Upper lobe of left lung (tissue), 6 donors: ENCODE measurements around the gene AGBL1. TPM values are rescaled to one million over a fixed set of nuclear protein-coding genes. Genes with fewer than 3 reads are reported as not detected.

Experiments
- ATAC-seq, 2 donors: fragments of 200-7000 bp; cut with Tn5 transposase; one replicate each; pipeline ENCODE4 v1.9.1; 2022; ENCODE audit warnings: mild to moderate bottlenecking in 2 of 2, moderate library complexity in 2 of 2; ENCODE audit not compliant: low FRiP score in 2 of 2
- DNase-seq, 2 donors: peaks; one replicate each; pipeline ENCODE4 v3.0.0-alpha.2; 2019 to 2020
- H3K27ac ChIP-seq, 4 donors: fragments of 200-600 bp; sonication (generic); one replicate each; pipeline ENCODE4 v1.5.1; 2016 to 2019
- H3K27me3 ChIP-seq, 4 donors: fragments of 200-600 bp; sonication (generic); one replicate each; pipeline ENCODE4 v1.5.1; 2017 to 2019
- H3K36me3 ChIP-seq, 4 donors: fragments of 200-600 bp; sonication (generic); one replicate each; pipeline ENCODE4 v1.5.1; 2016 to 2019
- H3K4me1 ChIP-seq, 4 donors: fragments of 200-600 bp; sonication (generic); one replicate each; pipeline ENCODE4 v1.5.1; 2018 to 2019
- H3K4me3 ChIP-seq, 4 donors: fragments of 200-600 bp; sonication (generic); one replicate each; pipeline ENCODE4 v1.5.1; 2017 to 2019; ENCODE audit warnings: mild to moderate bottlenecking in 2 of 4, moderate library complexity in 1 of 4
- H3K9me3 ChIP-seq, 4 donors: fragments of 200-600 bp; sonication (generic); one replicate each; pipeline ENCODE4 v1.5.1; 2018 to 2019
- EP300 ChIP-seq, 4 donors: sonication (generic); formaldehyde crosslinking; IDR thresholded peaks; one replicate each; pipeline ENCODE4 v1.5.1; 2017; ENCODE audit warnings: antibody characterized with exemption in 4 of 4, control low read depth in 2 of 4
- POLR2A ChIP-seq, 4 donors: fragments of 450-650 bp; IDR thresholded peaks; one replicate each; pipeline ENCODE4 v1.5.1; 2016 to 2017; ENCODE audit warnings: antibody characterized with exemption in 4 of 4, mild to moderate bottlenecking in 2 of 4
- POLR2AphosphoS5 ChIP-seq, 2 donors: sonication (generic); formaldehyde crosslinking; IDR thresholded peaks; one replicate each; pipeline ENCODE4 v1.5.1; 2017; ENCODE audit warnings: antibody characterized with exemption in 2 of 2
- WGBS, 2 donors: methylation state at CpG; one replicate each; pipeline ENCODE4 v1.1.5; 2017 to 2018; 5-methylcytosine and 5-hydroxymethylcytosine counted together
- total RNA-seq, 6 donors: library from RNA; depleted of rRNA in 4 of 6; stranded (reverse); fragments of >200 nt in 4 of 6; gene quantifications; one replicate each; pipeline versions ENCODE4 v1.1.0 to v1.2.1, GENCODE V29; 2016 to 2021
- TF ChIP-seq, protein P1 (sequence below), 6 experiments: fragments of 450-650 bp in 4 of 6; fragments of 200-600 bp in 2 of 6; sonication (generic) in 2 of 6; IDR thresholded peaks; one replicate each; pipeline ENCODE4 v1.5.1; 2016 to 2019; ENCODE audit warnings: antibody characterized with exemption in 6 of 6
- donor health status: DM: no; HTN: no; CAD: no; lungs with moderate emphysema.
- donor health status: DM: no; HTN: yes; CAD: no; lungs with severe emphysema.

Gene AGBL1
- total RNA-seq, 6 donors from 2014 or later = 3.1 to 23.0 (median 14.5) TPM

DNA sequence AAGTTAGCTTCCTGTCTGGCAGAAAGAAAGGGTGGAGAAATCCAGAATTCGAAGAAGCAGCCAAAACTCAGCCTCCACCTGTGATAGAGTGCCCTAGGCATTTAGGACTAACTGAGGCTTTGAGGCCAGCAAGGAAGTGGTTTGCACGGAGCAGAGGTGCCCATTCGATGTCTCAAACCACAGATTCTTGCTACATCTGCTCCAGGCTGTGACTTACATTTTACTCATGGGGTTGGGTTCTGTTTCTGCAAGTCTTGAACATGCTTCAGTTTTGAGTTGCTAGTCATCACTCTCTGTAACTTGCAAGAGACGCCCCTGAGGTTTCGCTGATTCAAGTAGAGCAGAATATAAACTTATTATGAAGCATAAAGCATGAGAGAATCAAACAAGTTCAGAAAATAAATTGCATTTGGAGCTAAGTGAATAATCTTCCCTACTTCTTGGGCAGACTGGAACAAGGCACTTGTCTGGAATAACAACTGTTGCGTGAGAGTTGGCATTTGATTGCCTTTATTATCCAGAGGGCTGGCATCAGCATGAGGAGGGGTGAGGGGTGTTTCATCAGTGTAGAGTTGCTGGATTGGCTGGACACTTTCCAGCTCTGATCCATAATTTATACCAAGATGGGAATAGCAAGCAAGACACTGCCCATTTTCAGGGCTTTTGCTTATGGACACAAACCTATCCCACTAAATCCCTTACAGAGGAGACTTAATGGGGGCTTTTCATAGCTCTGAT lies 256.5 kb downstream of the AGBL1 start:
- ATAC-seq = peak in 1 of 2 donors; percentile 38
- DNase-seq = no peak
- H3K9me3 ChIP-seq = no peaks in the 10 kb centered on the region
- 77 to 82% methylated on average over 6 of the region's 6 CpGs for WGBS, 2 donors
- TF ChIP-seq EP300 (IDR thresholded peaks at IDR 0.05) (no peak), POLR2AphosphoS5 (IDR thresholded peaks at IDR 0.05) (no peak), POLR2A (IDR thresholded peaks at IDR 0.05) (no peak)
- TF ChIP-seq, protein P1, sequence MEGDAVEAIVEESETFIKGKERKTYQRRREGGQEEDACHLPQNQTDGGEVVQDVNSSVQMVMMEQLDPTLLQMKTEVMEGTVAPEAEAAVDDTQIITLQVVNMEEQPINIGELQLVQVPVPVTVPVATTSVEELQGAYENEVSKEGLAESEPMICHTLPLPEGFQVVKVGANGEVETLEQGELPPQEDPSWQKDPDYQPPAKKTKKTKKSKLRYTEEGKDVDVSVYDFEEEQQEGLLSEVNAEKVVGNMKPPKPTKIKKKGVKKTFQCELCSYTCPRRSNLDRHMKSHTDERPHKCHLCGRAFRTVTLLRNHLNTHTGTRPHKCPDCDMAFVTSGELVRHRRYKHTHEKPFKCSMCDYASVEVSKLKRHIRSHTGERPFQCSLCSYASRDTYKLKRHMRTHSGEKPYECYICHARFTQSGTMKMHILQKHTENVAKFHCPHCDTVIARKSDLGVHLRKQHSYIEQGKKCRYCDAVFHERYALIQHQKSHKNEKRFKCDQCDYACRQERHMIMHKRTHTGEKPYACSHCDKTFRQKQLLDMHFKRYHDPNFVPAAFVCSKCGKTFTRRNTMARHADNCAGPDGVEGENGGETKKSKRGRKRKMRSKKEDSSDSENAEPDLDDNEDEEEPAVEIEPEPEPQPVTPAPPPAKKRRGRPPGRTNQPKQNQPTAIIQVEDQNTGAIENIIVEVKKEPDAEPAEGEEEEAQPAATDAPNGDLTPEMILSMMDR (IDR thresholded peaks at IDR 0.05) = no peak
- no peaks in the 10 kb centered on the region for H3K36me3 ChIP-seq
- no peaks in the 10 kb centered on the region for H3K27me3 ChIP-seq
- no peak overlapping the region for H3K4me3 ChIP-seq
- no peak overlapping the region for H3K27ac ChIP-seq
- no peaks in the 10 kb centered on the region for H3K4me1 ChIP-seq

- Histone ChIP-seq H3K36me3 (no peaks in the 10 kb centered on the region), H3K9me3 (no peaks in the 10 kb centered on the region), H3K4me1 (no peaks in the 10 kb centered on the region), H3K4me3 (no peak overlapping the region), H3K27me3 (no peaks in the 10 kb centered on the region), H3K27ac (no peak overlapping the region)
- DNase-seq = no peak
- TF ChIP-seq POLR2AphosphoS5 (IDR thresholded peaks at IDR 0.05) (no peak), POLR2A (IDR thresholded peaks at IDR 0.05) (no peak), EP300 (IDR thresholded peaks at IDR 0.05) (no peak)
- TF ChIP-seq, protein P1 (IDR thresholded peaks at IDR 0.05) = no peak
- no peak for ATAC-seq
- WGBS, 2 donors = 94 to 95% methylated on average over 2 of the region's 2 CpGs
These were observed 257.4 kb downstream of the AGBL1 start for GRCh38 chr15:86337071-86337470.

DNA sequence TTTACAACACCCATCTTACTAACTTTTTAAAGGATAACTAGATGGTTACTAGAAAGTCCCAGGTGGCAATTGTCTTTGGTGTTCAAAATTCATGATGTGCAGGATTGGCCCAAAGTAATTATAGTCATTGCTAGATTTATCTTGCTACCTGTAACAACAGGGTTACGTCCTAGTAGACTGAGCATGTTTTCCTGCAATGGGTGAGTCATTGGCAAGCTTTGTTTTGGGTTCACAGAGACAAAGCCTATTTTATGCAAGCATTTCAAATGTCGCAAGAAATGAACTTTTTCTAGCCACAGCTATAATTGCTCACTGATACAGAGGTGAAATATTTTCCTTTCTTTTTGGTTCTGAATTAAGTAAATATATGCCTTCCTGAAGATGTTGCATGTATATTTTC lies 267.6 kb downstream of the AGBL1 start:
- Histone ChIP-seq H3K4me3 (no peak overlapping the region), H3K27me3 (no peaks in the 10 kb centered on the region), H3K4me1 (no peaks in the 10 kb centered on the region), H3K36me3 (no peaks in the 10 kb centered on the region), H3K9me3 (no peaks in the 10 kb centered on the region), H3K27ac (no peak overlapping the region)
- DNase-seq (no peak), ATAC-seq (no peak)
- TF ChIP-seq, protein P1 (IDR thresholded peaks at IDR 0.05) = no peak
- TF ChIP-seq POLR2AphosphoS5 (IDR thresholded peaks at IDR 0.05) (no peak), EP300 (IDR thresholded peaks at IDR 0.05) (no peak)
- WGBS, 2 donors = 83 to 91% methylated on average over 2 of the region's 2 CpGs

- no peak for TF ChIP-seq EP300 (IDR thresholded peaks at IDR 0.05)
- TF ChIP-seq, protein P1 (IDR thresholded peaks at IDR 0.05) = no peak
- TF ChIP-seq POLR2A (IDR thresholded peaks at IDR 0.05) = no peak
- no peak for TF ChIP-seq POLR2AphosphoS5 (IDR thresholded peaks at IDR 0.05)
- Histone ChIP-seq H3K9me3 (no peaks in the 10 kb centered on the region), H3K27ac (no peak overlapping the region), H3K36me3 (no peaks in the 10 kb centered on the region), H3K27me3 (no peaks in the 10 kb centered on the region), H3K4me3 (no peak overlapping the region), H3K4me1 (no peaks in the 10 kb centered on the region)
- WGBS, 2 donors = 83 to 93% methylated on average over 1 of the region's 1 CpG
- no peak for ATAC-seq
- no peak for DNase-seq
These were observed 269.9 kb downstream of the AGBL1 start for GRCh38 chr15:86349565-86349964.

- Histone ChIP-seq H3K36me3 (no peaks in the 10 kb centered on the region), H3K4me3 (no peak overlapping the region), H3K9me3 (no peaks in the 10 kb centered on the region), H3K27ac (no peak overlapping the region), H3K4me1 (no peaks in the 10 kb centered on the region), H3K27me3 (no peaks in the 10 kb centered on the region)
- WGBS, 2 donors = 65 to 67% methylated on average over 1 of the region's 1 CpG
- DNase-seq = no peak
- no peak for TF ChIP-seq EP300 (IDR thresholded peaks at IDR 0.05)
- TF ChIP-seq, protein P1 (IDR thresholded peaks at IDR 0.05) = no peak
- no peak for TF ChIP-seq POLR2A (IDR thresholded peaks at IDR 0.05)
- TF ChIP-seq POLR2AphosphoS5 (IDR thresholded peaks at IDR 0.05) = no peak
- ATAC-seq = no peak
These were observed 273.5 kb downstream of the AGBL1 start for GRCh38 chr15:86353213-86353612.
